22Rv1 (cell line): Measurements from ENCODE around the gene DIP2C.

Experiments used
- H3K27ac ChIP-seq: fragments of 450-650 bp; 2 replicates; pipeline ENCODE4 v1.5.1; 2017
- CTCF ChIP-seq: fragments of 450-650 bp; IDR thresholded peaks from 2 replicates; pipeline ENCODE4 v1.5.1; 2017; ENCODE audit warnings: mild to moderate bottlenecking
- ZFX ChIP-seq: fragments of 450-650 bp; IDR thresholded peaks from 2 replicates; pipeline ENCODE4 v1.6.1; 2017; ENCODE audit warnings: antibody characterized with exemption, borderline replicate concordance

DIP2C gene

GRCh38 chr10:314381-314780 lies 375.1 kb downstream of the DIP2C start:
- no peak for TF ChIP-seq CTCF
- TF ChIP-seq ZFX, result no peak
- H3K27ac ChIP-seq, result no peak overlapping the region

DNA sequence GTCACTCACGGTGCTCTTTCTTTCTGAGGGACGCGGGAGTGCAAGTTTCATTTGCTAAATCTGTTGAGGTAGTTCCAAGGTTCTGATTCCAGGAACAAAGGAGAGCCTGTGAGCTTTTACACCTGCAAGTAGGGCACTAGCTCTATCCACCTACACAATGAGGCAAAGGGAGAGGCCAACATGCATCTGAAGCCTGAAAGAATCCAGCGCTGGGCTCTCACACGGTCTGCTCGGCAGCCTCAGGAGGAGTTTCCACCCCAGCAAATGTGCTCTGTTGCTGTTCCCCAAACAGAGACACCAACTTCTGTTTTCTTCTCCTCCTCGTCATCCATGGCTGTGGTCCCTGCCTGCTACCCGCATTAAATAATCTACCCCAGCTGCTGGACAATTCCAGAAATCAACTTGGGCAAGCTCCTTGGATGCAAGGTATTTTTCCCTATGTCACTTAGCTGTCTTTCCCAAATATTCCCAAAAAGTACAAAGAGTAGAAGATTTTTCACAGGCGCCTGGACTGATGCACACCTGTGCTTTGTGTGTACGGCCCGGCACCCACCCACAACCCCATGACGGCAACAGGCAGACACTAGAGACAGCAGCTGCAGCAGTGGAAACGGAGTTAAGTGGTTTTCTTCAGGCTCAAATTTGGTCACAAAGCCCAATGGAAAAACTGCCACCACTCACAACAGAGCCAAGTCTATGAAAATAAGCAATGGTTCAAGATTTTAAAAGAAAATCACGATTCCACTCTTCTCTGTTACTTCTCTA lies 377.4 kb downstream of the DIP2C start:
- TF ChIP-seq ZFX (no peak), CTCF (no peak)
- no peak overlapping the region for H3K27ac ChIP-seq

- H3K27ac ChIP-seq, result no peak overlapping the region
- TF ChIP-seq ZFX (no peak), CTCF (no peak)
Observed at GRCh38 chr10:310976-311639, 378.4 kb downstream of the DIP2C start.

DNA sequence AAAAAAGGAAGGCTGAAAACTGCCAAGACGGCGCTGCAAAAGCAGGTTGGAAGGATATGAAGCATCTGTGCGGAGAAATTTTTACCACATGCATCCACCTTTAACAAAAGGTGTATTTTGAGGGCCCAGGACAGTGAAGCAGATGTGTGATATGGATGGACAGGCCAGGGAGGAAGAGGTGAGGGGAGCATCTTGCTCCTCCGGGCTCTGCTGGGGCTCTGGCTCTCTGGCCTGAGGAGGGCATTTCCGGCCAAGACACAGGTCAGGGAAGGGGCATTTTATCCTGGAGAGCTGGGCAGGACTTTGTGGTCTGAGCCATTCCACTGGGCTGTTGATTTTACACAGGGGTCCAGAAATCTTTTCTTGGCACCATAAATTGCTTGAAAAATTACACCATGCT lies 379.1 kb downstream of the DIP2C start:
- TF ChIP-seq ZFX (no peak), CTCF (no peak)
- H3K27ac ChIP-seq, result no peak overlapping the region

DNA sequence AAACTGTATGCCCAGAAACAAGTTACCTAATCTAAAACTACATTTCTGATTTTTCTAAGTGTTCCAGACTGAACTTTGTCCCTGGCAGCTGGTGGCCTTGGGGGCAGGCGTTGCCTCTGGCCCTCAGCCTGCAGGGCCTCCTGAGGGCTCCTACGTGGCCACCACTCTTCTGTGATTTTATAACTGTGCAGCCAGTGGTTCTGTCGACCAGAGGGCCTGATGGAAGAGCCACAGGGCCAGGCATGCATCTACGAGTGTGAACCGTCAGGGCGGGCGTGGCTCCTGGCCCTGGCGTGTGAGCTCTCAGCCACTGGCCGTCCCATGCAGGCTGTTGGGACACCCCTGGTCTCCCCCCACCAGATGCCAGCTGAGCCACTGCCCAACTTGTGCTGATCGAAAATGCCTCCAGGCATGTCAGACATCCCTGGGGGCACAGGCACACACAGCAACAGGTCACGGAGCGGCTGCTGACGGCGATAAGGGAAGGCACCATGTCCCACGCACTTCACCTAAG lies 380.8 kb downstream of the DIP2C start:
- TF ChIP-seq CTCF (no peak), ZFX (no peak)

DNA sequence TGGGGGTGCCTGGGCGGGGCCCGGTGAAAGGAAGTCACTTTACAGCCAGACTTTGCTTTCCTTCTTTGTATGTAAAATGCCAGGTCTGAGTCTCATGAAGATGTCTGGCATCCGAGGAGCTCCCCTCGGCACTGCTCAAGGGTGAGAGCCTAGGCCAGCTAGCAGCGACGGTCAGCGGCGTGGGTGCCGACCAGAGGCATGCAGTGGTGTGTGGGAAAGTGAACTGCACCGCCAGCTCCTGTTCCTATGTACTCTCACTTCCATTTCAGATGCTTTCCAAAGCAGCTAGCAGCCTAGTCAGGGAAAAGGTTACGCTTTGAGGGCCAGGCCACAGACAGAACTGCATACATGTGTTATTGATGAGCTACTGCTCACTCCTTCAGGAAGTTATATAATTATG lies 381.4 kb downstream of the DIP2C start:
- TF ChIP-seq CTCF (no peak), ZFX (no peak)
- H3K27ac ChIP-seq, result no peak overlapping the region

More for the DNA sequence above, 380.8 kb downstream of the DIP2C start:
- no peak overlapping the region for H3K27ac ChIP-seq

DNA sequence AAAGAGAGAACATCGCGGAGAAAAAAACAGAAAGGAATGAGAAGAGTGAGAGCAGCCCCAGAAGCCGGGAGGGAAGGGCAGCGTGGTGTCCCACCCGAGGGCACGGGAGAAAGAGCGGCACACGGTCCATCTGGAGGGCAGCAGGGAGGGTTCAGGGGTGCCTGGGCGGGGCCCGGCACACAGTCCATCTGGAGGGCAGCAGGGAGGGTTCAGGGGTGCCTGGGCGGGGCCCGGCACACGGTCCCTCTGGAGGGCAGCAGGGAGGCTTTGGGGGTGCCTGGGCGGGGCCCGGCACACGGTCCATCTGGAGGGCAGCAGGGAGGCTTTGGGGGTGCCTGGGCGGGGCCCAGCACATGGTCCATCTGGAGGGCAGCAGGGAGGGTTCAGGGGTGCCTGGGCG lies 381.8 kb downstream of the DIP2C start:
- TF ChIP-seq ZFX (no peak), CTCF (no peak)
- no peak overlapping the region for H3K27ac ChIP-seq
